A673 (cell line): ENCODE results near the gene CD3D. TPM values are rescaled to one million over a fixed set of nuclear protein-coding genes. Genes with fewer than 3 reads are reported as not detected.

Source experiments
- BruUV-seq: library from RNA; stranded (reverse); fragments of 400-500 nt; replicated peaks from 2 replicates; lab custom pipeline; 2021; lab: Mats Ljungman, UMichigan
- CTCF ChIA-PET: fragments of 300-600 bp; sonication (Branson Sonifier 250); formaldehyde crosslinking; loops from one replicate; lab custom pipeline; 2022; ENCODE audit warnings: antibody characterized with exemption; lab: Charles Lee
- POLR2A ChIA-PET: fragments of 300-600 bp; sonication (Branson Sonifier 250); formaldehyde crosslinking; loops from one replicate; lab custom pipeline; 2022; ENCODE audit warnings: antibody characterized with exemption; ENCODE audit not compliant: low non-redundant PET; lab: Charles Lee
- DNase-seq: peaks from one replicate; pipeline ENCODE4 v3.0.0-alpha.2; 2015; ENCODE audit warnings: low spot score
- H3K27ac ChIP-seq: fragments of 200-600 bp; sonication (generic); 2 replicates; pipeline ENCODE4 v1.5.1; 2016; ENCODE audit warnings: mixed run types, low read depth, mild to moderate bottlenecking, mixed read lengths, antibody characterized with exemption, low read length; ENCODE audit not compliant: poor library complexity, severe bottlenecking
- H3K27me3 ChIP-seq: fragments of 200-600 bp; sonication (generic); replicated peaks from 2 replicates; pipeline ENCODE4 v1.6.1; 2017; ENCODE audit warnings: mixed run types, low read depth, mild to moderate bottlenecking, mixed read lengths, antibody characterized with exemption, low read length; ENCODE audit not compliant: insufficient read depth, poor library complexity
- H3K36me3 ChIP-seq: fragments of 200-600 bp; sonication (generic); 2 replicates; pipeline ENCODE4 v1.6.1; 2016; ENCODE audit warnings: mixed run types, mild to moderate bottlenecking, mixed read lengths, antibody characterized with exemption, low read length; ENCODE audit not compliant: insufficient read depth, poor library complexity, severe bottlenecking
- H3K4me1 ChIP-seq: fragments of 200-600 bp; sonication (generic); 2 replicates; pipeline ENCODE4 v1.6.1; 2017; ENCODE audit warnings: mixed run types, mild to moderate bottlenecking, mixed read lengths, antibody characterized with exemption, low read length; ENCODE audit not compliant: insufficient read depth, poor library complexity, severe bottlenecking
- H3K4me3 ChIP-seq: fragments of 200-600 bp; sonication (generic); 2 replicates; pipeline ENCODE4 v1.5.1; 2016; ENCODE audit warnings: low read depth, mixed run types, mild to moderate bottlenecking, mixed read lengths, low read length; ENCODE audit not compliant: poor library complexity, severe bottlenecking
- H3K9me3 ChIP-seq: fragments of 200-600 bp; sonication (generic); 2 replicates; pipeline ENCODE4 v1.6.1; 2016; ENCODE audit warnings: mixed run types, low read depth, mild to moderate bottlenecking, mixed read lengths, antibody characterized with exemption, low read length; ENCODE audit not compliant: poor library complexity, severe bottlenecking
- EZH2 ChIP-seq: fragments of 200-600 bp; sonication (generic); IDR thresholded peaks from 2 replicates; pipeline ENCODE4 v1.6.1; 2017; ENCODE audit warnings: borderline replicate concordance, low read depth, mild to moderate bottlenecking, mixed read lengths, antibody characterized with exemption, low read length; ENCODE audit not compliant: poor library complexity, severe bottlenecking
- intact Hi-C: fragments of 100-400 bp; cut with micrococcal nuclease; formaldehyde crosslinking; loops from one replicate; pipeline ENCODE4 v1.10.0; 2022; ENCODE audit not compliant: unreplicated experiment
- total RNA-seq: library from RNA; stranded (reverse); gene quantifications from 2 replicates; pipeline ENCODE4 v1.2.3, GENCODE V29; 2021
- TF ChIP-seq, protein P1 (sequence below): fragments of 300-800, 200-600 bp; sonication (generic); conservative IDR thresholded peaks from 2 replicates; pipeline ENCODE4 v1.5.1; 2017; ENCODE audit warnings: low read depth, mild to moderate bottlenecking, antibody characterized with exemption, low read length, moderate library complexity, mixed read lengths

Gene CD3D
- total RNA-seq, 1 experiment from 2014 or later: not detected

DNA sequence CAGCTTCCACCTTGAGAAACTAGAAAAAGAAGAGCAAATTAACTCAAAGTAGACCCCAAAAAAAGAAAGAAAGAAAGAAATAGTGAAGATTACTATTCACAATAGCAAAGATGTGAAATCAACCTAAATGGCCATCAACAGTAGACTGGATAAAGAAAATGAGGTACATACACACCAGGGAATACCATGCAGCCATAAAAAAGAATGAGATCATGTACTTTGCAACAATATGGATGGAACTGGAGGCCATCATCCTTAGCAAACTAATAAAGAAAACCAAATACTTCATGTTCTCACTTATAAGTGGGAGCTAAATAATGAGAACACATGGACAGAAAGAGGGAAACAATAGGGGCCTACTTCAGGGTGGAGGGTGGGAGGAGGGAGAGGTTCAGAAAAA is 13.8 kb downstream of the CD3D start:
- intact Hi-C loops: no loop called here
- Histone ChIP-seq H3K27me3 (peaks cover 10% of the 10 kb centered on the region), H3K4me1 (no peaks in the 10 kb centered on the region), H3K27ac (no peak overlapping the region), H3K4me3 (no peak overlapping the region), H3K9me3 (no peaks in the 10 kb centered on the region), H3K36me3 (no peaks in the 10 kb centered on the region)
- CTCF ChIA-PET: no interaction called here
- BruUV-seq: no TSS peak
- TF ChIP-seq, protein P1, sequence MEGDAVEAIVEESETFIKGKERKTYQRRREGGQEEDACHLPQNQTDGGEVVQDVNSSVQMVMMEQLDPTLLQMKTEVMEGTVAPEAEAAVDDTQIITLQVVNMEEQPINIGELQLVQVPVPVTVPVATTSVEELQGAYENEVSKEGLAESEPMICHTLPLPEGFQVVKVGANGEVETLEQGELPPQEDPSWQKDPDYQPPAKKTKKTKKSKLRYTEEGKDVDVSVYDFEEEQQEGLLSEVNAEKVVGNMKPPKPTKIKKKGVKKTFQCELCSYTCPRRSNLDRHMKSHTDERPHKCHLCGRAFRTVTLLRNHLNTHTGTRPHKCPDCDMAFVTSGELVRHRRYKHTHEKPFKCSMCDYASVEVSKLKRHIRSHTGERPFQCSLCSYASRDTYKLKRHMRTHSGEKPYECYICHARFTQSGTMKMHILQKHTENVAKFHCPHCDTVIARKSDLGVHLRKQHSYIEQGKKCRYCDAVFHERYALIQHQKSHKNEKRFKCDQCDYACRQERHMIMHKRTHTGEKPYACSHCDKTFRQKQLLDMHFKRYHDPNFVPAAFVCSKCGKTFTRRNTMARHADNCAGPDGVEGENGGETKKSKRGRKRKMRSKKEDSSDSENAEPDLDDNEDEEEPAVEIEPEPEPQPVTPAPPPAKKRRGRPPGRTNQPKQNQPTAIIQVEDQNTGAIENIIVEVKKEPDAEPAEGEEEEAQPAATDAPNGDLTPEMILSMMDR: no peak
- no peak for TF ChIP-seq EZH2
- POLR2A ChIA-PET: no interaction called here
- no peak for DNase-seq

DNA sequence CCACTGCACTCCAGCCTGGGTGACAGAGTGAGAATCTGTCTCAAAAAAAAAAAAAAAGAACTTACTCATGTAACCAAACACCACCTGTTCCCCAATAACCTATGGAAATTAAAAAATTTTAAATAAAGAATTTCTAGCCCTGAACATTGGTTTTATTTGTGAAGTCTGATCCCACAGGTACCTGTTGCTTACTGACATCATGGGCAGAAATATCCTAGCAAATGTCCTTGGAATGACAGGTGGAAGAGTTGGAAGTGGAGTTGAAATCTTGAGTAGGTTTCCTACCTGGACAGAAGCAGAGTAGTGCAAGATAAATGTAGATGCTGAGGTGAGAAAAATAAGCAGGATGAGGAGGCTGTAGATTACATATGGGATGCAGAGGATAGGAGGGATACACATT is 17.2 kb downstream of the CD3D start:
- H3K27me3 ChIP-seq: peaks cover 10% of the 10 kb centered on the region
- no peaks in the 10 kb centered on the region for H3K9me3 ChIP-seq
- H3K4me3 ChIP-seq: no peak overlapping the region
- no peak for DNase-seq
- POLR2A ChIA-PET: interaction anchor here (0.7 kb wide), 1 partner anchor 699 kb away, joined by 4 read pairs; no protein-coding TSS in a partner anchor
- intact Hi-C loops: no loop called here
- no TSS peak for BruUV-seq
- H3K4me1 ChIP-seq: no peaks in the 10 kb centered on the region
- H3K36me3 ChIP-seq: no peaks in the 10 kb centered on the region
- H3K27ac ChIP-seq: no peak overlapping the region
- CTCF ChIA-PET: no interaction called here
- TF ChIP-seq, protein P1: no peak
- no peak for TF ChIP-seq EZH2

DNA sequence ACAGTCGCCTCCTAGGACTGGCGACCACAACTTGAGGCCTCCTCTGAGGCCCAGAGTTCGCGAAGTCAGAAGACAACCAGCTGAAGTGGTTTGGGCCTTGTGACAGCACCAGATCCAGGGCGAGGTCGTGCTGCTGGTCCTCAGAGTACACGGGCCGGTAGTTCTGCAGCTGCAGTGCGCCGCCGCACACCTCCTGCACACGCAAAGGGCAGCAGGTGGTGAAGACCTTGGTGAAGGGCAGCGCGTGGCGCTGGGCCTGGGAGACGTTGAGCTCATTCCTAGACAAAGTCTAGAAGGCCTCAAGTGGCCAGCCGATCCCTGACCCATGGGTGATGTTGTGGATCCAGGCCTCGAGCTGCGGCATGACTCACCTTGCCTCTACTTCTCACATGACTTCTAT is 19.8 kb downstream of the CD3D start:
- H3K4me1 ChIP-seq: no peaks in the 10 kb centered on the region
- no TSS peak for BruUV-seq
- ChIA-PET CTCF (no interaction called here), POLR2A (no interaction called here)
- no peaks in the 10 kb centered on the region for H3K9me3 ChIP-seq
- H3K4me3 ChIP-seq: no peak overlapping the region
- peaks cover 22% of the 10 kb centered on the region for H3K27me3 ChIP-seq
- no peak overlapping the region for H3K27ac ChIP-seq
- no peaks in the 10 kb centered on the region for H3K36me3 ChIP-seq
- no peak for DNase-seq
- intact Hi-C loops: no loop called here
- no peak for TF ChIP-seq EZH2
- TF ChIP-seq, protein P1: no peak
